HCT116 (cell line): ENCODE data around the gene HGFAC. TPM values are rescaled to one million over a fixed set of nuclear protein-coding genes. Genes with fewer than 3 reads are reported as not detected.

ENCODE experiments used
- ATAC-seq: fragments of 200-7000 bp; cut with Tn5 transposase; 2 replicates; pipeline ENCODE4 v1.9.1; 2020; ENCODE audit warnings: mild to moderate bottlenecking, moderate library complexity
- BruUV-seq: library from RNA; stranded (reverse); fragments of 400-500 nt; replicated peaks from 2 replicates; lab custom pipeline; 2021; lab: Mats Ljungman, UMichigan
- CTCF ChIA-PET: fragments of 300-600 bp; sonication (Branson Sonifier 250); formaldehyde crosslinking; loops from one replicate; lab custom pipeline; 2021; ENCODE audit warnings: antibody characterized with exemption; lab: Charles Lee
- POLR2A ChIA-PET: fragments of 300-600, 350-600 bp; sonication (Branson Sonifier 250); formaldehyde crosslinking; loops from one replicate; lab custom pipeline; 2021; ENCODE audit warnings: antibody characterized with exemption; lab: Charles Lee
- RAD21 ChIA-PET, 2 experiments: fragments of 300-600 bp; sonication (Branson Sonifier 250); formaldehyde crosslinking; loops; one replicate each; lab custom pipeline; 2023; ENCODE audit warnings: low total read pairs in 2 of 2; ENCODE audit not compliant: uncharacterized antibody in 2 of 2, unreplicated experiment in 2 of 2, low non-redundant PET in 1 of 2; lab: Charles Lee
- DNase-seq: peaks from one replicate; pipeline ENCODE4 v3.0.0-alpha.2; 2010; ENCODE audit warnings: low read depth, low spot score
- H2AFZ ChIP-seq: fragments of 200-600 bp; shearing (Covaris generic), sonication (generic); 2 replicates; pipeline ENCODE4 v1.6.1; 2017; ENCODE audit warnings: low read depth, mixed run types, mixed read lengths, antibody characterized with exemption, low read length; ENCODE audit not compliant: poor library complexity, severe bottlenecking
- H3K27ac ChIP-seq: 2 replicates; pipeline ENCODE4 v1.5.1; 2012; ENCODE audit warnings: low read depth, low read length
- H3K27me3 ChIP-seq: fragments of 200-600 bp; sonication (generic); 2 replicates; pipeline ENCODE4 v1.6.1; 2016; ENCODE audit warnings: mixed run types, low read length, mixed read lengths; ENCODE audit not compliant: insufficient read depth
- H3K36me3 ChIP-seq, 2 experiments: fragments of 200-500 bp in 1 of 2; fragments of 200-600 bp in 1 of 2; sonication (Bioruptor generic) in 1 of 2; sonication (generic) in 1 of 2; 2 replicates each; pipeline versions ENCODE4 v1.5.1 to v1.6.1; 2014 to 2016; ENCODE audit warnings: low read length in 2 of 2, inconsistent platforms in 1 of 2, mixed read lengths in 1 of 2, mixed run types in 1 of 2; ENCODE audit not compliant: insufficient read depth in 2 of 2, control insufficient read depth in 1 of 2
- H3K4me1 ChIP-seq, 2 experiments: fragments of 200-600 bp in 1 of 2; sonication (generic) in 1 of 2; 2 replicates each; pipeline versions ENCODE4 v1.5.1 to v1.6.1; 2012 to 2017; ENCODE audit warnings: low read length in 2 of 2, inconsistent platforms in 1 of 2, mild to moderate bottlenecking in 1 of 2, mixed read lengths in 1 of 2, mixed run types in 1 of 2, moderate library complexity in 1 of 2; ENCODE audit not compliant: insufficient read depth in 2 of 2, control insufficient read depth in 1 of 2
- H3K4me2 ChIP-seq: fragments of 200-600 bp; sonication (generic); 2 replicates; pipeline ENCODE4 v1.6.1; 2017; ENCODE audit warnings: mixed run types, low read length, mixed read lengths
- H3K4me3 ChIP-seq, 2 experiments: fragments of 200-600 bp in 1 of 2; sonication (generic) in 1 of 2; replicated peaks in 1 of 2; 2 replicates each; pipeline ENCODE4 v1.5.1; 2011 to 2016; ENCODE audit warnings: low read length in 2 of 2, control low read depth in 1 of 2, low read depth in 1 of 2, mild to moderate bottlenecking in 1 of 2, mixed read lengths in 1 of 2, mixed run types in 1 of 2
- H3K79me2 ChIP-seq: fragments of 200-600 bp; sonication (generic); 2 replicates; pipeline ENCODE4 v1.6.1; 2017; ENCODE audit warnings: mild to moderate bottlenecking, mixed run types, low read length, moderate library complexity, mixed read lengths; ENCODE audit not compliant: insufficient read depth
- H3K9ac ChIP-seq: fragments of 200-600 bp; sonication (generic); 2 replicates; pipeline ENCODE4 v1.6.1; 2016; ENCODE audit warnings: low read length, mixed read lengths
- H3K9me2 ChIP-seq: fragments of 200-600 bp; sonication (generic), shearing (Covaris generic); 2 replicates; pipeline ENCODE4 v1.6.1; 2017; ENCODE audit warnings: mixed run types, mild to moderate bottlenecking, moderate library complexity; ENCODE audit not compliant: insufficient read depth
- H3K9me3 ChIP-seq, 2 experiments: fragments of 200-500 bp in 1 of 2; fragments of 200-600 bp in 1 of 2; sonication (Bioruptor generic) in 1 of 2; sonication (generic) in 1 of 2; 2 replicates each; pipeline ENCODE4 v1.6.1; 2014 to 2017; ENCODE audit warnings: low read length in 2 of 2, mixed read lengths in 2 of 2, inconsistent platforms in 1 of 2, low read depth in 1 of 2, mild to moderate bottlenecking in 1 of 2, mixed run types in 1 of 2, moderate library complexity in 1 of 2; ENCODE audit not compliant: control insufficient read depth in 1 of 2, insufficient read depth in 1 of 2
- H4K20me1 ChIP-seq: fragments of 200-600 bp; sonication (generic), shearing (Covaris generic); 2 replicates; pipeline ENCODE4 v1.6.1; 2017; ENCODE audit warnings: mixed run types, mild to moderate bottlenecking, moderate library complexity; ENCODE audit not compliant: insufficient read depth
- CEBPB ChIP-seq: IDR thresholded peaks from 2 replicates; pipeline ENCODE4 v1.6.1; 2012; ENCODE audit warnings: low read depth
- ELF1 ChIP-seq: IDR thresholded peaks from 2 replicates; pipeline ENCODE4 v1.6.1; 2012; ENCODE audit warnings: low read depth, borderline replicate concordance
- JUND ChIP-seq: IDR thresholded peaks from 2 replicates; pipeline ENCODE4 v1.6.1; 2012
- POLR2A ChIP-seq: IDR thresholded peaks from 2 replicates; pipeline ENCODE4 v1.7.0; 2011; ENCODE audit warnings: borderline replicate concordance; ENCODE audit not compliant: insufficient read depth, insufficient read length; ENCODE audit errors: extremely low read depth
- RAD21 ChIP-seq: IDR thresholded peaks from 2 replicates; pipeline ENCODE4 v1.6.1; 2012; ENCODE audit warnings: low read depth, mild to moderate bottlenecking
- TCF7L2 ChIP-seq: IDR thresholded peaks from 2 replicates; pipeline ENCODE4 v1.7.0; 2011; ENCODE audit warnings: borderline replicate concordance, inconsistent platforms; ENCODE audit not compliant: insufficient read depth, insufficient read length; ENCODE audit errors: extremely low read depth
- intact Hi-C: fragments of 100-400 bp; cut with micrococcal nuclease; formaldehyde crosslinking; loops from 2 replicates; pipeline ENCODE4 v1.10.0; 2022
- total RNA-seq: library from RNA; stranded (reverse); gene quantifications from one replicate; pipeline ENCODE4 v1.2.1, GENCODE V29; 2021; ENCODE audit not compliant: unreplicated experiment
- TF ChIP-seq, protein P1 (sequence below), 3 experiments: fragments of 200-600 bp in 1 of 3; sonication (generic) in 1 of 3; IDR thresholded peaks in 2 of 3; conservative IDR thresholded peaks in 1 of 3; 2 replicates each; pipeline ENCODE4 v1.5.1; 2012 to 2017; ENCODE audit warnings: low read depth in 2 of 3, low read length in 2 of 3, antibody characterized with exemption in 1 of 3, borderline replicate concordance in 1 of 3, control low read depth in 1 of 3, mild to moderate bottlenecking in 1 of 3, mixed read lengths in 1 of 3, mixed run types in 1 of 3, moderate library complexity in 1 of 3; ENCODE audit not compliant: insufficient read depth in 1 of 3
- TF ChIP-seq, protein P2 (sequence below): IDR thresholded peaks from 2 replicates; pipeline ENCODE4 v1.6.1; 2011; ENCODE audit warnings: mild to moderate bottlenecking, low read length, moderate library complexity; ENCODE audit not compliant: insufficient replicate concordance; ENCODE audit errors: extremely low read depth
- TF ChIP-seq, protein P3 (sequence below): IDR thresholded peaks from 2 replicates; pipeline ENCODE4 v1.6.1; 2012; ENCODE audit warnings: low read depth
- TF ChIP-seq, protein P4 (sequence below): IDR thresholded peaks from 2 replicates; pipeline ENCODE4 v1.6.1; 2012
- TF ChIP-seq, protein P5 (sequence below): IDR thresholded peaks from 2 replicates; pipeline ENCODE4 v1.6.1; 2012

HGFAC gene
- total RNA-seq, 1 experiment from 2014 or later, result 1.1 TPM

DNA sequence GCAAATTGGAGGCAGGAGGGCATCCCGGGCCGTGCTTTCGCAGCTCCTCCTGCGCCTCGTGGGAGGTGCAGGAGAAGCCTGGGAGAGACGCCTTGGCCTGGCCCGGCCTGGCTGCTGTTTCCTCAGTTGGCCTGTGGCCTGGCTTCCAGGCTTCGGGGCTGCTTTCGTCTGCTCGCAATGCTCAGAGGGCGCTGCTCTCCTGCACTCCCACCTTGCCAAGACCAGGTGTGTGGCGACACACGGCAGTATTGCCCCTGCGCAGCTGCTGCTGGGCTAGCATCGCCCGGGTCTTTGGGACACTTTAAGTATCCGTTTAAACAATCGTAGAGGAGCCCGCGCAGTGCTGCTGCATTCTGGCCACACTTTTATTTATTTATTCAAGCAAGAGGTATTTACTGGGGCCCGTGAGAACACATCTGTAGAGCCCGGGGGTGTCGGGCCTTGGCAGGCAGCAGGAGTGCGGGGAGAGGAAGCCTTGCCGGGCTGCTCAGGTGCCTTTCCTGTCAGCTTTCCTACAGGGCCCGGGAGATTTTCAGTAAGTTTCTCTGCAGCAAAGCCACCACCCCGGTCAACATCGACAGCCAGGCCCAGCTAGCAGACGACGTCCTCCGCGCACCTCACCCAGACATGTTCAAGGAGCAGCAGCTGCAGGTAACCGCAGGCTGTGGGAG, 26.2 kb upstream of the HGFAC start:
- Histone ChIP-seq H3K27ac (no peak overlapping the region), H2AFZ (no peak overlapping the region), H3K9me3 (no peaks in the 10 kb centered on the region), H3K4me3 (no peak overlapping the region), H3K9ac (no peak overlapping the region), H3K79me2 (no peaks in the 10 kb centered on the region), H3K9me2 (no peaks in the 10 kb centered on the region), H3K4me1 (no peaks in the 10 kb centered on the region), H3K4me2 (no peak overlapping the region), H4K20me1 (no peaks in the 10 kb centered on the region), H3K27me3 (no peaks in the 10 kb centered on the region), H3K36me3 (no peaks in the 10 kb centered on the region)
- intact Hi-C loops, result no loop called here
- RAD21 ChIA-PET, result no interaction called here
- CTCF ChIA-PET, result no interaction called here
- no TSS peak for BruUV-seq
- no peak for DNase-seq
- no peak for TF ChIP-seq RAD21
- TF ChIP-seq CEBPB, result no peak
- TF ChIP-seq, protein P1, sequence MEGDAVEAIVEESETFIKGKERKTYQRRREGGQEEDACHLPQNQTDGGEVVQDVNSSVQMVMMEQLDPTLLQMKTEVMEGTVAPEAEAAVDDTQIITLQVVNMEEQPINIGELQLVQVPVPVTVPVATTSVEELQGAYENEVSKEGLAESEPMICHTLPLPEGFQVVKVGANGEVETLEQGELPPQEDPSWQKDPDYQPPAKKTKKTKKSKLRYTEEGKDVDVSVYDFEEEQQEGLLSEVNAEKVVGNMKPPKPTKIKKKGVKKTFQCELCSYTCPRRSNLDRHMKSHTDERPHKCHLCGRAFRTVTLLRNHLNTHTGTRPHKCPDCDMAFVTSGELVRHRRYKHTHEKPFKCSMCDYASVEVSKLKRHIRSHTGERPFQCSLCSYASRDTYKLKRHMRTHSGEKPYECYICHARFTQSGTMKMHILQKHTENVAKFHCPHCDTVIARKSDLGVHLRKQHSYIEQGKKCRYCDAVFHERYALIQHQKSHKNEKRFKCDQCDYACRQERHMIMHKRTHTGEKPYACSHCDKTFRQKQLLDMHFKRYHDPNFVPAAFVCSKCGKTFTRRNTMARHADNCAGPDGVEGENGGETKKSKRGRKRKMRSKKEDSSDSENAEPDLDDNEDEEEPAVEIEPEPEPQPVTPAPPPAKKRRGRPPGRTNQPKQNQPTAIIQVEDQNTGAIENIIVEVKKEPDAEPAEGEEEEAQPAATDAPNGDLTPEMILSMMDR (IDR thresholded peaks at IDR 0.05 in 2 of 3, conservative IDR thresholded peaks at IDR 0.05 in 1 of 3; ENCODE audit: borderline replicate concordance in 1 of 3, insufficient read depth in 1 of 3, low read depth in 2 of 3, low read length in 2 of 3), result no peak
- TF ChIP-seq, protein P2, sequence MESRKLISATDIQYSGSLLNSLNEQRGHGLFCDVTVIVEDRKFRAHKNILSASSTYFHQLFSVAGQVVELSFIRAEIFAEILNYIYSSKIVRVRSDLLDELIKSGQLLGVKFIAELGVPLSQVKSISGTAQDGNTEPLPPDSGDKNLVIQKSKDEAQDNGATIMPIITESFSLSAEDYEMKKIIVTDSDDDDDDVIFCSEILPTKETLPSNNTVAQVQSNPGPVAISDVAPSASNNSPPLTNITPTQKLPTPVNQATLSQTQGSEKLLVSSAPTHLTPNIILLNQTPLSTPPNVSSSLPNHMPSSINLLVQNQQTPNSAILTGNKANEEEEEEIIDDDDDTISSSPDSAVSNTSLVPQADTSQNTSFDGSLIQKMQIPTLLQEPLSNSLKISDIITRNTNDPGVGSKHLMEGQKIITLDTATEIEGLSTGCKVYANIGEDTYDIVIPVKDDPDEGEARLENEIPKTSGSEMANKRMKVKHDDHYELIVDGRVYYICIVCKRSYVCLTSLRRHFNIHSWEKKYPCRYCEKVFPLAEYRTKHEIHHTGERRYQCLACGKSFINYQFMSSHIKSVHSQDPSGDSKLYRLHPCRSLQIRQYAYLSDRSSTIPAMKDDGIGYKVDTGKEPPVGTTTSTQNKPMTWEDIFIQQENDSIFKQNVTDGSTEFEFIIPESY, result no peak
- TF ChIP-seq, protein P3, sequence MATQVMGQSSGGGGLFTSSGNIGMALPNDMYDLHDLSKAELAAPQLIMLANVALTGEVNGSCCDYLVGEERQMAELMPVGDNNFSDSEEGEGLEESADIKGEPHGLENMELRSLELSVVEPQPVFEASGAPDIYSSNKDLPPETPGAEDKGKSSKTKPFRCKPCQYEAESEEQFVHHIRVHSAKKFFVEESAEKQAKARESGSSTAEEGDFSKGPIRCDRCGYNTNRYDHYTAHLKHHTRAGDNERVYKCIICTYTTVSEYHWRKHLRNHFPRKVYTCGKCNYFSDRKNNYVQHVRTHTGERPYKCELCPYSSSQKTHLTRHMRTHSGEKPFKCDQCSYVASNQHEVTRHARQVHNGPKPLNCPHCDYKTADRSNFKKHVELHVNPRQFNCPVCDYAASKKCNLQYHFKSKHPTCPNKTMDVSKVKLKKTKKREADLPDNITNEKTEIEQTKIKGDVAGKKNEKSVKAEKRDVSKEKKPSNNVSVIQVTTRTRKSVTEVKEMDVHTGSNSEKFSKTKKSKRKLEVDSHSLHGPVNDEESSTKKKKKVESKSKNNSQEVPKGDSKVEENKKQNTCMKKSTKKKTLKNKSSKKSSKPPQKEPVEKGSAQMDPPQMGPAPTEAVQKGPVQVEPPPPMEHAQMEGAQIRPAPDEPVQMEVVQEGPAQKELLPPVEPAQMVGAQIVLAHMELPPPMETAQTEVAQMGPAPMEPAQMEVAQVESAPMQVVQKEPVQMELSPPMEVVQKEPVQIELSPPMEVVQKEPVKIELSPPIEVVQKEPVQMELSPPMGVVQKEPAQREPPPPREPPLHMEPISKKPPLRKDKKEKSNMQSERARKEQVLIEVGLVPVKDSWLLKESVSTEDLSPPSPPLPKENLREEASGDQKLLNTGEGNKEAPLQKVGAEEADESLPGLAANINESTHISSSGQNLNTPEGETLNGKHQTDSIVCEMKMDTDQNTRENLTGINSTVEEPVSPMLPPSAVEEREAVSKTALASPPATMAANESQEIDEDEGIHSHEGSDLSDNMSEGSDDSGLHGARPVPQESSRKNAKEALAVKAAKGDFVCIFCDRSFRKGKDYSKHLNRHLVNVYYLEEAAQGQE, result no peak
- no peak for TF ChIP-seq POLR2A
- TF ChIP-seq TCF7L2, result no peak
- TF ChIP-seq, protein P4, sequence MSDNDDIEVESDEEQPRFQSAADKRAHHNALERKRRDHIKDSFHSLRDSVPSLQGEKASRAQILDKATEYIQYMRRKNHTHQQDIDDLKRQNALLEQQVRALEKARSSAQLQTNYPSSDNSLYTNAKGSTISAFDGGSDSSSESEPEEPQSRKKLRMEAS, result no peak
- no peak for TF ChIP-seq ELF1
- no peak for TF ChIP-seq JUND
- TF ChIP-seq, protein P5, sequence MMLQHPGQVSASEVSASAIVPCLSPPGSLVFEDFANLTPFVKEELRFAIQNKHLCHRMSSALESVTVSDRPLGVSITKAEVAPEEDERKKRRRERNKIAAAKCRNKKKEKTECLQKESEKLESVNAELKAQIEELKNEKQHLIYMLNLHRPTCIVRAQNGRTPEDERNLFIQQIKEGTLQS, result no peak
- no peak for ATAC-seq
- POLR2A ChIA-PET, result no interaction called here
